Ovary (tissue), 9 donors: ENCODE data around the gene RMND5B. TPM values are rescaled to one million over a fixed set of nuclear protein-coding genes. Genes with fewer than 3 reads are reported as not detected.

Source experiments
- DNase-seq, 5 donors: peaks; one replicate each; pipeline ENCODE4 v3.0.0-alpha.2; 2019 to 2020
- H3K27ac ChIP-seq, 2 donors: fragments of 200-600 bp; one replicate each; pipeline versions ENCODE4 v1.5.1 to v1.8.0; 2019 to 2022
- H3K27me3 ChIP-seq: fragments of 200-600 bp; one replicate; pipeline ENCODE4 v1.8.0; 2022
- H3K36me3 ChIP-seq: fragments of 200-600 bp; sonication (generic); one replicate; pipeline ENCODE4 v1.5.1; 2019
- H3K4me1 ChIP-seq: one replicate; pipeline ENCODE4 v1.8.1; 2013; ENCODE audit warnings: mild to moderate bottlenecking, moderate library complexity; ENCODE audit not compliant: insufficient read depth
- H3K4me3 ChIP-seq: fragments of 200-600 bp; sonication (generic); one replicate; pipeline ENCODE4 v1.5.1; 2017
- H3K9me3 ChIP-seq, 2 donors: fragments of 200-600 bp in 1 of 2; sonication (generic) in 1 of 2; one replicate each; pipeline versions ENCODE4 v1.5.1 to v1.8.1; 2013 to 2019; ENCODE audit warnings: mild to moderate bottlenecking in 1 of 2, moderate library complexity in 1 of 2
- EP300 ChIP-seq: sonication (generic); formaldehyde crosslinking; IDR thresholded peaks from one replicate; pipeline ENCODE4 v1.6.1; 2017; ENCODE audit warnings: antibody characterized with exemption
- POLR2A ChIP-seq: fragments of 450-650 bp; IDR thresholded peaks from one replicate; pipeline ENCODE4 v1.6.1; 2017; ENCODE audit warnings: antibody characterized with exemption, mild to moderate bottlenecking, moderate library complexity
- WGBS, 3 donors: extraction: QIAGEN DNeasy Blood & Tissue Kit in 1 of 3; methylation state at CpG; one replicate each; pipeline versions ENCODE4 v1.1.5 to v1.1.7; 2013 to 2017; 5-methylcytosine and 5-hydroxymethylcytosine counted together
- intact Hi-C, 4 donors: fragments of 100-400 bp; cut with DNase I; formaldehyde crosslinking; loops; one replicate each; pipeline versions ENCODE4 v1.11.0 to v1.15.1; 2022 to 2023
- polyA plus RNA-seq, 2 donors: library from polyadenylated mRNA; stranded (reverse); fragments of 200-250 nt in 1 of 2; fragments of 350-450 nt in 1 of 2; fragmentation: Illumina TruSeq in 1 of 2; extraction: RNeasy Lipid Tissue Mini Kit (QIAGEN cat#74804) in 1 of 2; gene quantifications; one replicate each; pipeline ENCODE4 v1.2.3, GENCODE V29; 2013 to 2014
- total RNA-seq, 7 donors: library from RNA; depleted of rRNA in 2 of 7; stranded (reverse); fragments of >200 nt in 2 of 7; fragmentation: NEBNext Ultra II Directional in 3 of 7; extraction: Animal tissue kit (Norgen Biotek cat#: 25700) in 3 of 7; gene quantifications; one replicate each; pipeline versions ENCODE4 v1.1.0 to v1.2.4, GENCODE V29; 2016 to 2023
- TF ChIP-seq, protein P1 (sequence below), 3 donors: fragments of 450-650 bp in 2 of 3; fragments of 200-600 bp in 1 of 3; IDR thresholded peaks; one replicate each; pipeline versions ENCODE4 v1.5.1 to v1.8.0; 2016 to 2022; ENCODE audit warnings: antibody characterized with exemption in 3 of 3, mild to moderate bottlenecking in 1 of 3
- donor health status: DM: no; HTN: no; CAD: no; lungs with moderate emphysema.
- donor health status: DM: no; HTN: no; CAD: no.
- donor health status: Bipolar disorder and iron deficiency.
- donor health status: DM: yes; HTN: yes; CAD: no.
- donor health status: DM: no; HTN: no; CAD: no.
- donor health status: DM: yes; HTN: yes; CAD: no.

RMND5B gene
- total and polyA plus RNA-seq, 9 donors, result 13.8 to 43.2 (median 31.2) TPM

DNA sequence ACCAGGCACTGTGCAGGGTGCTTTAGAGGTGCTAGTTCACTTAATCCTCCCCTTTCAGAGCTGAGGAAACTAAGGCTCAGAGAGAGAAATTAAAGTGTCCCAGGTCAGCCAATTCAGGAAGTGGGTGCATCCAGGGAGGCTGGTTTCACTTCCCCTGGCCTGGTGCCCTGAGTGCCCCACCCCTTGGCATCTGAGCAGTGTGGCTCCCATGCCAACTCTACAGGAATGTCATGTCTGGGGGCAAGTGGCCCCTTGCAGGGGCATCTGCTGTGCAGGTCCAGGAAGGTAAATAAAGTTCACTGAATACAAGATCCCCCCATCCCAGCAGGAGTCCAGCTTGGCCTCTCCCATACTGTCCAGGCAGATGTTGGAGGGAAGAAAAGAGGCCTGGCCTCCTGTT is 21.8 kb upstream of the RMND5B start:
- TF ChIP-seq POLR2A, result no peak
- TF ChIP-seq EP300, result no peak
- TF ChIP-seq, protein P1, sequence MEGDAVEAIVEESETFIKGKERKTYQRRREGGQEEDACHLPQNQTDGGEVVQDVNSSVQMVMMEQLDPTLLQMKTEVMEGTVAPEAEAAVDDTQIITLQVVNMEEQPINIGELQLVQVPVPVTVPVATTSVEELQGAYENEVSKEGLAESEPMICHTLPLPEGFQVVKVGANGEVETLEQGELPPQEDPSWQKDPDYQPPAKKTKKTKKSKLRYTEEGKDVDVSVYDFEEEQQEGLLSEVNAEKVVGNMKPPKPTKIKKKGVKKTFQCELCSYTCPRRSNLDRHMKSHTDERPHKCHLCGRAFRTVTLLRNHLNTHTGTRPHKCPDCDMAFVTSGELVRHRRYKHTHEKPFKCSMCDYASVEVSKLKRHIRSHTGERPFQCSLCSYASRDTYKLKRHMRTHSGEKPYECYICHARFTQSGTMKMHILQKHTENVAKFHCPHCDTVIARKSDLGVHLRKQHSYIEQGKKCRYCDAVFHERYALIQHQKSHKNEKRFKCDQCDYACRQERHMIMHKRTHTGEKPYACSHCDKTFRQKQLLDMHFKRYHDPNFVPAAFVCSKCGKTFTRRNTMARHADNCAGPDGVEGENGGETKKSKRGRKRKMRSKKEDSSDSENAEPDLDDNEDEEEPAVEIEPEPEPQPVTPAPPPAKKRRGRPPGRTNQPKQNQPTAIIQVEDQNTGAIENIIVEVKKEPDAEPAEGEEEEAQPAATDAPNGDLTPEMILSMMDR (IDR thresholded peaks at IDR 0.05), result no peak
- DNase-seq, result no peak
- Histone ChIP-seq H3K36me3 (no peaks in the 10 kb centered on the region), H3K27ac (no peak overlapping the region), H3K27me3 (no peaks in the 10 kb centered on the region), H3K4me1 (no peaks in the 10 kb centered on the region), H3K9me3 (no peaks in the 10 kb centered on the region), H3K4me3 (no peak overlapping the region)
- intact Hi-C loops, result no loop called here

DNA sequence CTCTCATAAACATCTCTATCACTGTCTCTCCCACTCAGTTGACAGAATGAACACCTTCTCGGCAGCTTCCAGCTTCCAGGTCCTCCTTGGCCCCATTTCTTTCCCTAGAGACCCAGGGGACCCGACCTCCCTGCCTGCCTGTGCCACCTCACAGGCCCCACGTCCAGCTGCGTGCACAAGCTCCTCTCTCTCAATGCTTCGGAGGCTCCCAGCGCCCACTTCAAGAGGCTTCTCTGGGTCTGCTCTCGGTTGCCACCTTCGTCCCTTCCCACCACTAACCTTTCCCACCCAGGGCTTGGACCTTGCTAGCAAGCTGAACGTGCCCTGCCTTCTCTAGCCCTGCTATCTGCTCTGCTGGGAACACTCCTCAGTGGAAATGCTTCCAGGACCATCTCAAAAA is 20.3 kb upstream of the RMND5B start:
- no peaks in the 10 kb centered on the region for H3K36me3 ChIP-seq
- no peak overlapping the region for H3K27ac ChIP-seq
- no peaks in the 10 kb centered on the region for H3K4me1 ChIP-seq
- intact Hi-C loops, result loop anchor here in 1 of 4 donors (10.0 kb wide), 1 partner anchor 294 kb away; no protein-coding TSS in a partner anchor
- no peak overlapping the region for H3K4me3 ChIP-seq
- no peaks in the 10 kb centered on the region for H3K9me3 ChIP-seq
- H3K27me3 ChIP-seq, result no peaks in the 10 kb centered on the region
- TF ChIP-seq POLR2A (no peak), EP300 (no peak)
- TF ChIP-seq, protein P1 (IDR thresholded peaks at IDR 0.05), result no peak
- WGBS, 3 donors, result 80 to 84% (median 83%) methylated on average over 9 of the region's 9 CpGs
- no peak for DNase-seq

DNA sequence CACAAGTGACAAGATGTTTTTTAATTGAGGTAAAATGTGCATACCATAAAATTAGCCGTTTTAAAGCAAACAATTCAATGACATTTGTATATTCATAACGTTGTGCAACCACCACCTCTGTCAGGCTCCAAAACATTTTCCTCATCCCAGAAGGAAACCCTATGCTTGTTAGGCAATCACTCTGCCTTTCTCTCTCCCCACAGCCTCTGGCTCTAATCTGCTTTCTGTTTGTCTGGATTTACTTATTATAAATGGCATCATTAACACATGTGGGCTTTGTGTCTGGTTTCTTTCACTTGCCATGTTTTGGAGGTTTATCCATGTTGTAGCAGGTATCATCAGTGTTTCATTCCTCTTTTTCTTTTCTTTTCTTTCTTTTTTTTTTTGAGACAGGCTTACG is 18.9 kb upstream of the RMND5B start:
- no peak overlapping the region for H3K27ac ChIP-seq
- intact Hi-C loops, result loop anchor here in 1 of 4 donors (10.0 kb wide), 1 partner anchor 293 kb away; no protein-coding TSS in a partner anchor
- WGBS, 3 donors, result 30 to 41% (median 33%) methylated on average over 3 of the region's 3 CpGs
- no peak for DNase-seq
- TF ChIP-seq, protein P1 (IDR thresholded peaks at IDR 0.05), result no peak
- TF ChIP-seq EP300, result no peak
- no peak for TF ChIP-seq POLR2A
- H3K36me3 ChIP-seq, result no peaks in the 10 kb centered on the region
- no peak overlapping the region for H3K4me3 ChIP-seq
- H3K27me3 ChIP-seq, result no peaks in the 10 kb centered on the region
- no peaks in the 10 kb centered on the region for H3K9me3 ChIP-seq
- H3K4me1 ChIP-seq, result no peaks in the 10 kb centered on the region

GRCh38 chr5:178112545-178112944 is 18.3 kb upstream of the RMND5B start:
- no peak overlapping the region for H3K27ac ChIP-seq
- no peaks in the 10 kb centered on the region for H3K36me3 ChIP-seq
- intact Hi-C loops, result loop anchor here in 1 of 4 donors (10.0 kb wide), 1 partner anchor 292 kb away; no protein-coding TSS in a partner anchor
- DNase-seq, result no peak
- 65 to 75% (median 75%) methylated on average over 5 of the region's 5 CpGs for WGBS, 3 donors
- no peaks in the 10 kb centered on the region for H3K9me3 ChIP-seq
- no peak overlapping the region for H3K4me3 ChIP-seq
- no peaks in the 10 kb centered on the region for H3K27me3 ChIP-seq
- no peaks in the 10 kb centered on the region for H3K4me1 ChIP-seq
- TF ChIP-seq, protein P1 (IDR thresholded peaks at IDR 0.05), result no peak
- TF ChIP-seq POLR2A (no peak), EP300 (no peak)
